Measurements from ENCODE around the gene NAT16. TPM values are rescaled to one million over a fixed set of nuclear protein-coding genes. Genes with fewer than 3 reads are reported as not detected.

Gene NAT16
- total and polyA plus RNA-seq, 9 of the 15 experiments (the other 6 are each of a cell fraction or from before 2014, with no cell fraction given) = 0.04 TPM; not detected in 8

GRCh38 chr7:101159696-101160674 is 20.1 kb downstream of the NAT16 start:
- no peak for DNase-seq (ENCODE audit: extremely low read depth in 1 of 4, low spot score in 3 of 4)
- Histone ChIP-seq H3K9ac (ENCODE audit: insufficient read depth in 1 of 2, low read depth in 2 of 2, low read length in 2 of 2) (peak overlapping the region in 1 of 2 experiments; percentile 18; a peak in 1 of 4 replicates), H3K9me3 (replicated peaks; ENCODE audit: control insufficient read depth, insufficient read depth, low read depth, low read length) (no peaks in the 10 kb centered on the region), H3K36me3 (ENCODE audit: control insufficient read depth, insufficient read depth, low read length) (peaks cover 44% of the 10 kb centered on the region; the same call in 2 of the 3 replicates), H3K9me1 (ENCODE audit: control insufficient read depth, insufficient read depth, low read length) (no peaks in the 10 kb centered on the region), H3K4me2 (ENCODE audit: insufficient read depth, low read length) (no peak overlapping the region), H3K27me3 (ENCODE audit: control insufficient read depth in 2 of 2, insufficient read depth in 2 of 2, low read length in 2 of 2) (peaks cover 3 to 13% of the 10 kb centered on the region in 2 experiments; a peak in 2 of 5 replicates), H3K27ac (ENCODE audit: extremely low read depth, low read depth, low read length) (no peak overlapping the region), H3K4me3 (no peak overlapping the region), H2AFZ (ENCODE audit: low read depth, low read length) (no peak overlapping the region), H4K20me1 (replicated peaks; ENCODE audit: control insufficient read depth, insufficient read depth, low read length) (peaks cover 9% of the 10 kb centered on the region), H3K4me1 (replicated peaks in 1 of 2; ENCODE audit: control insufficient read depth in 2 of 2, insufficient read depth in 2 of 2, low read length in 2 of 2) (peaks cover 30 to 58% of the 10 kb centered on the region in 2 experiments), H3K79me2 (ENCODE audit: control insufficient read depth, insufficient read depth, low read length) (peaks cover 8% of the 10 kb centered on the region)
- CTCF ChIA-PET (ENCODE audit: low intra/inter-chr PET ratio) = no interaction called here
- 77% methylated on average over 28 of the region's 31 CpGs for WGBS (ENCODE audit: insufficient coverage, low coverage, missing lambda C conversion rate)
- BruUV-seq (replicated peaks) = no TSS peak
- POLR2A ChIA-PET = interaction anchor here (0.5 to 0.6 kb wide), 2 partner anchors 14 to 334 kb away, joined by 4 read pairs; no protein-coding TSS in a partner anchor
- intact Hi-C loops (cut with micrococcal nuclease) (no loop called here), in situ Hi-C loops (cut with MboI) (no loop called here)
- no peak for ATAC-seq
- TF ChIP-seq MNT (conservative IDR thresholded peaks at IDR 0.05) = no peak
- TF ChIP-seq CEBPZ (IDR thresholded peaks at IDR 0.05; ENCODE audit: borderline replicate concordance, low read depth, low read length) = no peak
- no peak for FAIRE-seq
